ENCODE results near the gene RNU1-2. TPM values are rescaled to one million over a fixed set of nuclear protein-coding genes. Genes with fewer than 3 reads are reported as not detected.
A peak's percentile ranks its signal among the peaks of the same experiment; 100 is the strongest.
"Not testable (repeated sequence)": the region's sequence is repeated elsewhere in the genome, so short reads cannot be mapped to it uniquely, and the experiment has no call there.

Gene RNU1-2
- total and polyA plus RNA-seq, 4 experiments from 2014 or later: 3,010 to 3,866 TPM; not detected in 2

DNA sequence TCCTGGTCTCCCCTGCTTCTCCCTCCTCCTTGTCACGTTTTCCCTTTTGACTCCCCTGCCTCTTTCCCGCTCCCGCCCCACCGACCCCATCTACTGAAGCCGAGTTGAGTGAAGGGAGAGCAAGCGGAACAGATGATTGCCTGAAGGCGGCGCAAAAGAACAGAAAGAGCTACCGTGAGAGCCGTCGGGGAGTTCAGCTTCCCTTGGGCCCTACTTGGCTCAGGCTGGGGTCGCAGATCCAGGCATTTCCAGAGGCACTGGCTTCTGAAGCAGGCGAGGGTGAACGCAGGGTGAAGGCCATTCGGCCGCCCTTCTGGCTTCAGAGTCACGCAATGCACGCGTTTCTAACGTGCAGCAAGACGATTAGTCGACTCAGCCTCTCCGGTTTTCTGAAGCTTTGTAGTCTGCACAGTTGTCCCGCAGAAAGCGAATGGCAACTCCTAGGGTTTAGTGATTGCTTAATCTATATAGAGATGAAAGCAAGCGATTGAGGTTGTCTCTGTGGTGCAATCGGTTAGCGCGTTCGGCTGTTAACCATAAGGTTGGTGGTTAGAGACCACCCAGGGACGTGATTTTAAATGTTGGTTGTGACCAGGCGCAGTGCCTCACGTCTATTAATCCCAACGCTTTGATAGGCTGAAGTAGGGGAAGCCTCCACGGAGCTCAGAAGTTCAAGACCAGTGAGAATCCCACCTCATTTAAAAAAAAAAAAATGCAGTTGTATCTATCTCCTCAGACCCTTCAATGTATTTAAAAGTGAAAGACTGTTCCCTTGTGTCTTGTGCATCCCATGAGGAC is 20.6 kb upstream of the RNU1-2 start:
- H3K27ac ChIP-seq (ENCODE audit: low read depth, low read length); H3K4me3 ChIP-seq (ENCODE audit: low read length in 2 of 2); H3K4me1 ChIP-seq (ENCODE audit: insufficient read depth, low read length); DNase-seq; H3K36me3 Mint-ChIP-seq; H3K27me3 ChIP-seq (ENCODE audit: insufficient read depth, low read length); H3K9me3 ChIP-seq (ENCODE audit: control insufficient read depth in 1 of 2, low read length in 2 of 2); H3K9me3 Mint-ChIP-seq; H3K27ac Mint-ChIP-seq; CTCF ChIA-PET (ENCODE audit: partially characterized antibody); H3K36me3 ChIP-seq (ENCODE audit: insufficient read depth, low read length); POLR2A ChIA-PET (ENCODE audit: partially characterized antibody); intact Hi-C loops (cut with micrococcal nuclease): not testable (repeated sequence)
- Mint-ChIP-seq H3K4me1 (peaks cover 1 to 19% (median 7%) of the 10 kb centered on the region in 4 donors), H3K4me3 (peak overlapping the region in 3 of 8 donors; percentile 17 to 50 (median 24)), H3K27me3 (peaks cover 19 to 32% of the 10 kb centered on the region in 2 donors)

DNA sequence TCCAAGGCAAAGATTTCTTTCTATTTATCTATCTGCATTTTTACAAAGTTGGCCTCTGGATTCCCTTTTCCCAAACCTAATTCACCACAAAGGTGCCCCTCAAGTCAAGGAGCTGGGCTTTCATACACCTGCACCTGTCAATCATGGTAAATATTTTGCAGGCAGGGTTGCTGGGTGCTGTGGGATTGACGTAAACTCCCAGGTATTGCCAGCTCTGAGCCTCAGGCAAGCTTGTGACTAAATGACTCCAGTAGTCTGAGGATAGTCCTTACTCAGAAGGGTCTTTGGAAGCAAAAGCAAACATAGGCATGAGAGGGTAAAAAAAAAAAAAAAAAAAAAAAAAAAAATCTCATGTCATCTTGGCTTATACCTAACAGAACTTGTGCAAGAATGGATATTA is 14.0 kb upstream of the RNU1-2 start:
- POLR2A ChIA-PET (ENCODE audit: partially characterized antibody); H3K9me3 ChIP-seq (ENCODE audit: control insufficient read depth in 1 of 2, low read length in 2 of 2); H3K4me1 ChIP-seq (ENCODE audit: insufficient read depth, low read length); H3K4me3 ChIP-seq (ENCODE audit: low read length in 2 of 2); H3K27me3 ChIP-seq (ENCODE audit: insufficient read depth, low read length); intact Hi-C loops (cut with micrococcal nuclease); H3K4me1 Mint-ChIP-seq; H3K9me3 Mint-ChIP-seq; H3K36me3 Mint-ChIP-seq; H3K4me3 Mint-ChIP-seq; H3K27ac ChIP-seq (ENCODE audit: low read depth, low read length); H3K27ac Mint-ChIP-seq; H3K36me3 ChIP-seq (ENCODE audit: insufficient read depth, low read length); DNase-seq: not testable (repeated sequence)
- CTCF ChIA-PET (ENCODE audit: partially characterized antibody): interaction anchor here (0.6 kb wide), 1 partner anchor 987 kb away, joined by 3 read pairs; no protein-coding TSS in a partner anchor
- peaks cover 17 to 25% of the 10 kb centered on the region in 2 donors for H3K27me3 Mint-ChIP-seq

DNA sequence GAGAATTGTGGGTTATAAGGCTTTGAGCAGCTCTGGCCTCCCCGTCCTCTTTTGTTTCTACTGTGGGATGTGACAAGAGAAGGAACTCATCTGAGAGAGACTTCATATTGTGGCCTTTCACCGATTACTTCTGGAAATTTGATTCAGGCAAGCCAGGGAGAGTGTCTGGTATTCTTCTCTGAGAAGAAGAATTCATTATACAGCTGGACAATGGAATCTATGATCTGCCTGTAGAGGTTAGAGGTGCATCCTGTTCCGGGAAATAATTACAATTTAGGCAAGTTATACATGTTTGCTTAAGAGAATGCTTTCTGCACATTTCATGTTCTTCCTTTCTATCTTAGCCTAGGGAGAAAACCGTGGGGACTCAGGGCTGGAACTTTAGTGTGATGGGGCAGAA is 12.8 kb upstream of the RNU1-2 start:
- Histone ChIP-seq H3K36me3 (ENCODE audit: insufficient read depth, low read length) (no peaks in the 10 kb centered on the region), H3K27ac (ENCODE audit: low read depth, low read length) (no peak overlapping the region), H3K27me3 (ENCODE audit: insufficient read depth, low read length) (no peaks in the 10 kb centered on the region), H3K9me3 (ENCODE audit: control insufficient read depth in 1 of 2, low read length in 2 of 2) (no peaks in the 10 kb centered on the region), H3K4me3 (ENCODE audit: low read length in 2 of 2) (no peak overlapping the region), H3K4me1 (ENCODE audit: insufficient read depth, low read length) (no peaks in the 10 kb centered on the region)
- CTCF ChIA-PET (ENCODE audit: partially characterized antibody): no interaction called here
- Mint-ChIP-seq H3K4me3 (no peak overlapping the region), H3K4me1 (peaks cover 0 to 9% (median 0%) of the 10 kb centered on the region in 4 donors), H3K9me3 (no peaks in the 10 kb centered on the region), H3K27ac (no peak overlapping the region), H3K36me3 (no peaks in the 10 kb centered on the region), H3K27me3 (peaks cover 17 to 23% of the 10 kb centered on the region in 2 donors)
- intact Hi-C loops (cut with micrococcal nuclease): no loop called here
- POLR2A ChIA-PET (ENCODE audit: partially characterized antibody): interaction anchor here (0.8 kb wide), 1 partner anchor 23 kb away, joined by 3 read pairs; no protein-coding TSS in a partner anchor
- no peak for DNase-seq

DNA sequence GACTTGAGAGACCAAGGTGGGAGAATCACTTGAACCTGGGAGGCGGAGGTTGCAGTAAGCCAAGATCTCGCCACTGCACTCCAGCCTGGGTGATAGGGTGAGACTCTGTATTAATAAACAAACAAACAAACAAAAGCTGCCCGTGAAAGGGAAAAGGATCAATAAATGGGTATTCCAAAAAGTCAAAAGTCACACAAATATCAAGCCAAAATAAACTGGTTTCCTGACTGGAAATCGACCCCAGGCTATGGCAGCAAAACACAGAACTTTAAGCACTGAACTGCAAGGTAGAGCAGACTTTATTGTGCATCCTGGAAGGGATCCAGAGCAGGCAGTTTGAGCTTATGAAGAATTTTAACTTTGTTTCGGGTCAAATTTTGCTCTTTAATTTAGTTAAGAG is 11.3 kb upstream of the RNU1-2 start:
- intact Hi-C loops (cut with micrococcal nuclease); H3K27ac ChIP-seq (ENCODE audit: low read depth, low read length); H3K9me3 Mint-ChIP-seq; DNase-seq; H3K4me3 Mint-ChIP-seq; H3K27ac Mint-ChIP-seq; POLR2A ChIA-PET (ENCODE audit: partially characterized antibody); H3K4me3 ChIP-seq (ENCODE audit: low read length in 2 of 2); H3K36me3 Mint-ChIP-seq; H3K36me3 ChIP-seq (ENCODE audit: insufficient read depth, low read length); H3K9me3 ChIP-seq (ENCODE audit: control insufficient read depth in 1 of 2, low read length in 2 of 2); H3K27me3 ChIP-seq (ENCODE audit: insufficient read depth, low read length); H3K4me1 ChIP-seq (ENCODE audit: insufficient read depth, low read length): not testable (repeated sequence)
- CTCF ChIA-PET (ENCODE audit: partially characterized antibody): interaction anchor here (0.6 kb wide), 1 partner anchor 534 kb away, joined by 3 read pairs; no protein-coding TSS in a partner anchor
- peaks cover 0 to 24% (median 11%) of the 10 kb centered on the region in 4 donors for H3K4me1 Mint-ChIP-seq
- peaks cover 15 to 17% of the 10 kb centered on the region in 2 donors for H3K27me3 Mint-ChIP-seq

DNA sequence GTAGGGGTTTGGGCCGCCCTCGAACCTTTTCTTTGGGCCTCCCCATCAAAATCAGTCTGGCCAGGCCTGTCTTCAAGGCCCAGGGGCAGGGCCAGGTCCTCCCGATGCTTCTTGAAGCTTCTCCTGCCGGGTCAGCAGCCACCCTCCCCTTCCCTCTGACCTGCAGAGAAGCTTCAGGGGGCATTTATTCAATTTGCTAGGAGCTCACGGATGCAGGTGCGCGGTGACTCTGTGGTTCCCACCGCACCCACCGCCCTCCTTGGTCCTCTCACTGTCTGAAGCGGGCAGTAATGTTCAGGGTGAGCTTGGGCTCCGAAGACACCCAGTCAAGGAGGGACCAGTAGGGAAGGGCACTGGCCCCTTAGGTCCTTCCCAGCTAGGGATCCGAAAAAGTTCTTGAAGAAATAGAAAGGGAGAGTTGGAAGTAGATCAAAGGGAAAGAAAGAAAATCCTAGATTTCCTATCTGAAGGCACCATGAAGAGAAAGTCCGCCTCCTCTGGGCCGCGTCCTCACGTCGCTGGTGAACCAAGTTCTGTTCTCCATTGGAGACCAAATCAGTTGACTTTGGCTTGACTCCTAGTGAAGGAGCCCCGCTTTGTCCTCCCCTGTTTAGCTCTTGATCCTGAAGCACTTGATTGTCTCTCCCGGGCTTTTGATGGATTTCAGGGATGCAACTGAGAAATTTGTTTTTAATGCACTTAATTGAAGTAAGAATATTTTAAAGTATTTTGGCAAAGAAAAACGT is 8.7 kb upstream of the RNU1-2 start:
- Histone ChIP-seq H3K4me3 (ENCODE audit: low read length in 2 of 2) (no peak overlapping the region), H3K27me3 (ENCODE audit: insufficient read depth, low read length) (no peaks in the 10 kb centered on the region), H3K27ac (ENCODE audit: low read depth, low read length) (no peak overlapping the region), H3K4me1 (ENCODE audit: insufficient read depth, low read length) (peaks cover 16% of the 10 kb centered on the region), H3K9me3 (ENCODE audit: control insufficient read depth in 1 of 2, low read length in 2 of 2) (no peaks in the 10 kb centered on the region), H3K36me3 (ENCODE audit: insufficient read depth, low read length) (no peaks in the 10 kb centered on the region)
- ChIA-PET CTCF (ENCODE audit: partially characterized antibody) (interaction anchor here (0.9 kb wide), 1 partner anchor 180 kb away, joined by 4 read pairs; no protein-coding TSS in a partner anchor), POLR2A (ENCODE audit: partially characterized antibody) (interaction anchor here (4.2 kb wide), 1 partner anchor 18 kb away, joined by 82 read pairs; no protein-coding TSS in a partner anchor)
- H3K36me3 Mint-ChIP-seq: peaks cover 0 to 2% of the 10 kb centered on the region in 2 donors
- H3K4me3 Mint-ChIP-seq: no peak overlapping the region
- intact Hi-C loops (cut with micrococcal nuclease): no loop called here
- H3K27ac Mint-ChIP-seq: peak overlapping the region in 1 of 7 donors; percentile 43
- H3K4me1 Mint-ChIP-seq: peaks cover 0 to 33% (median 19%) of the 10 kb centered on the region in 4 donors
- no peak for DNase-seq
- peaks cover 5 to 10% of the 10 kb centered on the region in 2 donors for H3K27me3 Mint-ChIP-seq
- no peaks in the 10 kb centered on the region for H3K9me3 Mint-ChIP-seq

DNA sequence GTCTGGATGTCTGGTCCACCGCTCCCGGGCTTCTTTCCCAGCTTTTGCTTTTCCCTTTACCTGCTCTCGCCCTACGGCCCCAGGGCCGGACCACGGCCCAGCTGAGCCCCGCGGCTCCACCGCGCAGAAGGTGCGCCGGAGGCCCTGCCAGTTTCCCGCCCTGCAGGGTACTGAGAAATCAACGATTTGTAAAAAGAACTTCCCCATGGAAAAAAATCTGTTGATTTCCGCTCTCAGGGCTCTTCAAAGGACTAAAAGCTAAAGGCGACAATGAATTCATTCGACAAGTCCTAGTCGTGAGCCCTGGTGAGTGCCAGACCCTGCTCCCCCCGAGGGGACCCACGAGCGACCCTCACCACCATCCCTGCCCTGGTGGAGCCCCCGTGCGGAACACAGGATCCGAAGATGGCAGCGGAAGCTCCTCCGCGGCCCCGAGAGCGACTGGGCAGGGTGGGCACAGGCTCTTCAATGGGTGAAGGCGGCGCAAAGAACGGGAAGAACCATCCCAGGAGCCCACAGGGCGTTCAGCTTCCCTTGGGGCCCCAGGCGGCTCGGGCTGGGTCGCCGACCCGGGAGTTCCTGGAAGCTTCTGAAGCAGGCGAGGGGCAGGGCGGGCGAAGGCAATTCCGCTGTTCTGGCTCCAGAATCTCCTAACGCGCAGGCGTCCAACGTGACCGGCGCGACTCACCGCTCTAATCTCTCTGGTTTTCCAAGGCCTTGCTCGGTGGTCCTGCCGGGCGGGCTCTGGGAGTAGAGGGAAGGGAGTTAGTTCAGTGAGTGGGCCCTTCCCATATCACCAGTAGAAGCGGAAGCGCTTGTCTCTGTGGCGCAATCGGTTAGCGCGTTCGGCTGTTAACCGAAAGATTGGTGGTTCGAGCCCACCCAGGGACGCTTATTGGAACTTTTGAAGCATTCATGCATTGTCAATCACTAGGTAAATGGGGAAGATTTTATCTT is 6.6 kb upstream of the RNU1-2 start:
- Mint-ChIP-seq H3K9me3 (no peaks in the 10 kb centered on the region), H3K4me1 (peaks cover 0 to 33% (median 19%) of the 10 kb centered on the region in 4 donors), H3K36me3 (peaks cover 0 to 2% of the 10 kb centered on the region in 2 donors), H3K27ac (peak overlapping the region; percentile 91 to 98 (median 93)), H3K4me3 (peak overlapping the region; percentile 85 to 98 (median 96)), H3K27me3 (peaks cover 0 to 1% of the 10 kb centered on the region in 2 donors)
- Histone ChIP-seq H3K27ac (ENCODE audit: low read depth, low read length) (peak overlapping the region; percentile 54), H3K4me1 (ENCODE audit: insufficient read depth, low read length) (peaks cover 16% of the 10 kb centered on the region), H3K4me3 (ENCODE audit: low read length in 2 of 2) (peak overlapping the region; percentile 60 to 67), H3K36me3 (ENCODE audit: insufficient read depth, low read length) (no peaks in the 10 kb centered on the region), H3K9me3 (ENCODE audit: control insufficient read depth in 1 of 2, low read length in 2 of 2) (no peaks in the 10 kb centered on the region), H3K27me3 (ENCODE audit: insufficient read depth, low read length) (no peaks in the 10 kb centered on the region)
- DNase-seq: peak; percentile 43 to 59 (median 50)
- POLR2A ChIA-PET (ENCODE audit: partially characterized antibody): interaction anchor here (0.7 to 4.2 kb wide), 14 partner anchors 8 to 1362 kb away, joined by 3 to 82 read pairs (median 4); partner anchors contain the start of genes CROCC, DNAJC16, NBPF1 and RNU1-1
- CTCF ChIA-PET (ENCODE audit: partially characterized antibody): interaction anchor here (0.7 to 2.0 kb wide), 11 partner anchors 10 to 269 kb away, joined by 3 to 6 read pairs (median 4); no protein-coding TSS in a partner anchor
- intact Hi-C loops (cut with micrococcal nuclease): no loop called here

All from CD4-positive, alpha-beta memory T cell (primary cell).